ENCODE data around the gene TIGD7.
"Not testable (repeated sequence)": the region's sequence is repeated elsewhere in the genome, so short reads cannot be mapped to it uniquely, and the experiment has no call there.

Gene TIGD7

GRCh38 chr16:3282103-3282729 lies 23.0 kb downstream of the TIGD7 start:
- no peak for DNase-seq (ENCODE audit: low spot score)

GRCh38 chr16:3281222-3281820 lies 23.9 kb downstream of the TIGD7 start:
- no peak for DNase-seq (ENCODE audit: low spot score)

- no peak for DNase-seq (ENCODE audit: low spot score)
These were observed 28.6 kb downstream of the TIGD7 start for GRCh38 chr16:3276679-3277078.

GRCh38 chr16:3274947-3275346 lies 30.3 kb downstream of the TIGD7 start:
- no peak for DNase-seq (ENCODE audit: low spot score)

- DNase-seq (ENCODE audit: low spot score) = no peak
These were observed 30.7 kb downstream of the TIGD7 start for GRCh38 chr16:3274490-3274889.

GRCh38 chr16:3271281-3271680 lies 33.9 kb downstream of the TIGD7 start:
- not testable (repeated sequence) for DNase-seq (ENCODE audit: low spot score)

- DNase-seq (ENCODE audit: low spot score) = not testable (repeated sequence)
These were observed 34.5 kb downstream of the TIGD7 start for GRCh38 chr16:3270718-3271117.

GRCh38 chr16:3268294-3268693 lies 36.9 kb downstream of the TIGD7 start:
- DNase-seq (ENCODE audit: low spot score) = no peak

- peak; percentile 29 for DNase-seq (ENCODE audit: low spot score)
These were observed 38.2 kb downstream of the TIGD7 start for GRCh38 chr16:3266873-3267537.

GRCh38 chr16:3264137-3265036 lies 40.8 kb downstream of the TIGD7 start:
- peak; percentile 99 for DNase-seq (ENCODE audit: low spot score)

GRCh38 chr16:3262517-3262916 lies 42.7 kb downstream of the TIGD7 start:
- DNase-seq (ENCODE audit: low spot score) = no peak

GRCh38 chr16:3259836-3260235 lies 45.4 kb downstream of the TIGD7 start:
- no peak for DNase-seq (ENCODE audit: low spot score)

GRCh38 chr16:3256866-3257465 lies 48.3 kb downstream of the TIGD7 start:
- DNase-seq (ENCODE audit: low spot score) = no peak

GRCh38 chr16:3256146-3256865 lies 48.9 kb downstream of the TIGD7 start, which contains the start of gene MEFV:
TSS of gene MEFV (minus strand) at chr16:3256633. CDS start at chr16:3256587, 46 bp downstream.
- no peak for DNase-seq (ENCODE audit: low spot score)

- DNase-seq (ENCODE audit: low spot score) = no peak
These were observed 50.9 kb downstream of the TIGD7 start for GRCh38 chr16:3254309-3254708.

GRCh38 chr16:3252967-3253366 lies 52.3 kb downstream of the TIGD7 start:
- no peak for DNase-seq (ENCODE audit: low spot score)

- no peak for DNase-seq (ENCODE audit: low spot score)
These were observed 55.8 kb downstream of the TIGD7 start for GRCh38 chr16:3249451-3249850.

- no peak for DNase-seq (ENCODE audit: low spot score)
These were observed 56.2 kb downstream of the TIGD7 start for GRCh38 chr16:3249020-3249419.

All from CD4-positive, alpha-beta T cell treated with Interleukin-15 for 4 hours (primary cell).